ENCODE measurements around the gene PTPN22.

PTPN22 gene

DNA sequence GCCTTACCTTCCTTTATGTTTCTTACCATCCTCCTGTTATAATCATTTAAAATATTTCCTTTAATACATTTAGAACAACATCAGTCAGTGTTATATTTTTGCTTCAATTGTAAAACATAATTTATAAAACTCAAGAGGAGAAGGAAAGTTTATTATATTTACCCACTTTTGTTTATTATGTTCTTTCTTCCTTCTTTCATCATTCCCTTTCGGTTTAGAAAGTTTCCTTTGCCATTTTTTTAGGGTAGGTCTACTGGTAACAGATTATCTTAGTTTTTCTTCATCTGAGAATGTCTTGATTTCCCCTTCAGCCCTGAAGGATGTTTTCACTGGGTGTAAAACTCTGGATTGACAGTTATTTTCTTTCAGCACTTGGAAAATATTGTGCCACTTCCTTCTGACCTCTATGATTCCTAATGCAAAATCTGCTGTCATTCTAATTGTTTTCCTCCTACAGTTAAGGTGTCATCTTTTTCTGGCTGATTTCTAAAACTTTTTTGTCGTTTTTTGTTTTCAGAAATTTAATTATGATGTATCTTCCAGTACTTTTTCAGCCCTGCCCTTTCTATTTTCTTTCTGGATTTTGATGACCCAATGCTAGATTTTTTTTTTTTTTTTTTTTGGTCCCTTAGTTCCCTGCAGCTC, 25.0 kb downstream of the PTPN22 start:
- DNase-seq = no peak

DNA sequence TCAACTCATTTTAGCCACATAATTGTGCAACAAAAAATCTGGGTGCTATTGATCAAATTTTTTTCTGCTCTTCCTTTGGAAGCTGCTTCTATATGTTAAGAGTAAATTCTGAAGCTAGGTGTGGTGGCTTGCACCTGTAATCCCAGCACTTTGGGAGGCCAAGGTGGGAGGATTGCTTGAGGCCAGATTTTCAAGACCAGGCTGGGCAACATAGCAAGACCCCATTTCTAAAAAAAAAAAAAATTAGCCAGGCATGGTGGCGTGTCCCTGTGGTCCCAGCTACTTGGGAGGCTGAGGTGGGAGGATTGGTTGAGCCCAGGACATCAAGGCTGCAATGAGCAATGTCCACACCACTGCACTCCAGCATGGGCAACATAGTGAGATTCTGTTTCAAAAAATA, 35.0 kb downstream of the PTPN22 start:
- DNase-seq = no peak

DNA sequence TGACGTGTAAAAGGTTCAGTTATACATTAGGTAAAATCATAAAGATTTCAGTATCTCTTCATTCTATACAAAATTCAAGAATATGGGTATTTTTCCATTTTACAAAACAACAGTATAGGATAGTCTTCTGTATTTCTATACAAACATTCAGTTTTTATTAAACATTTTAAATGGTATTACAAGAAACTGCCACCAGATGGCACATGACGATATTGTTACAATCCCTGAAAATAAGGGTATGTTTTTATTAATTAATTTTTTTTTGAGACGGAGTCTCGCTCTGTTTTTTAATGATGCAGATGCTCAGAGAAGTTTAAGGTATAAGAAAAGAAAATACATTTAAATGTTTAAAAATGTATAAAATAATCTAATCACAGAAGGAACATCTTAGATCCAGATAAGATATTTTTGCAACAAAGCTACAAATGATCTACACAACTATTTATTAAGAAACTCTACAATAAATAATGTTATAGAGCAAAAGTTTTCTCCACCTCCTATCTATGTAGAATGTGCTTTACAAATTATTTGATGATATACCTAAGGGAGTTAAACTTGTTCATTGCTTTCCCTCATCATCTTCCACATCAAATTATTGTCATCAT, 35.7 kb downstream of the PTPN22 start:
- peak; percentile 75 for DNase-seq

DNA sequence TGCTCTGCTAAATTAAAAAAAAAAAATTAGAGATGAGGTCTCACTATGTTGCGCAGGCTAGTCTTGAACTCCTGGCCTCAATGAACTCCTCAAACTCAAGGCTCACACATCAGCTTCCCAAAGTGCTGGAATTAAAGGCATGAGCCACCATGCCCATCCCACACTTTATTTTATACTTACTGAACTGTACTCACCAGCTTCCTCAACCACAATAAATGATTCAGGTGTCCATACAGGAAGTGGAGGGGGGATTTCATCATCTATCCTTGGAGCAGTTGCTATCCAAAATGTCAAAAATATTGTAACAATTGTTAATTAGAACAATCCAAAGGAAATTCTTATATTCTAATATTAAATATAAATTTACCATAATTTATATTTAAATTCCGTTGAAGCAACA, 36.8 kb downstream of the PTPN22 start:
- no peak for DNase-seq

DNA sequence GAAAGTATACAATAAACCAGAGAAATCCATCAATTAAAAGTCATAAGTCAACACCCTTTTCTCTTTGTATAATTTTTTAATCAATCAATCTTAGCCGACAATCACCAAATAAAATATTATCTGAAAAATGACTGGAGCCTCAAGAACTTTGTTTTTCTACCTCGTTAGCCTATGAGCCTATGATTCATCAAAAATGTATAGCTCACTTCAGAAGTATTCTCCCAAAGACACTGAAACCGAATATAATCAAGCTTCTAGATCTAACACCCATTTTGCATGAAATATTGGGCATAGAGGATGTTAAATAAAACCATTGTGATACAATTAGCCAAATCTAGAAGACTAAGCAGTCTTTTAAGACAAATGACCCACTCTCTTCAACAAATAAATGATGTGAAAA, 41.5 kb downstream of the PTPN22 start:
- no peak for DNase-seq

DNA sequence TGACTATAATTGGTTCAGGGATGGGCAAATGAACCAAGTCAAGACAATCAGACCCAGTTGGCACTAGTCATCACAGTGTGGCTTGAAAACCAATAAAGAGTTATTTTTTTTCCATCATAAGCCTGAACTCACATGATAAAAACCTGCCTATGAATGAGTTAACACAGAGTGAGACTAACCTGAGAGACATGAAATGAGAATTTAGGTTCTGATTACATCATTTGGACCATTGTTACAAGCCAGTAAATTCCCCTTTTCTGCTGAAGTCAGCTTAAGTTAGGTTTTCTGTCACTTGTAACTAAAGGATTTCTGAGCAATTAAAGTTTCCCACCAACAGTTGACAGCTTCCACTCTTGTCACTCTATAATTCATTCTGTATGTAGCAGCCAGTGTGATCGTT, 49.6 kb downstream of the PTPN22 start:
- DNase-seq = no peak

DNA sequence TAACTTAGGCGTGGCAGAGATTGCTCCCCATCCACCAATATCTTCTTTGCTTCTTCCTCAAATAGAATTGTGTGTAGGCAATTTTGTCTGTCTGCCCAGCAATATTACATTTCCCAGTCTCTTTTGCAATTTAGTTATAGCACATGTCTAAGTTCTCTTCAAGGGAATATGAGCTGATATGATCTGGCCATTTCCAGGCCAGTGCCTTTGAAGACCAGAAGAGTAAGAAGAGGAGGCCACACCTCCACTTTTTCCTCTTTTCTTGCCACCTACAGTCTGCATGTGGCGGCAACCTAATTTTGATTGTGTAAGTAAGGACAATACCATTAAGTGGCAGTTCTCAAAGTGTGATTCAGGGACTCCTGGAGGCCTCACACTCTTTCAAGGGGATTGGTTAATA, 52.9 kb downstream of the PTPN22 start:
- no peak for DNase-seq

DNA sequence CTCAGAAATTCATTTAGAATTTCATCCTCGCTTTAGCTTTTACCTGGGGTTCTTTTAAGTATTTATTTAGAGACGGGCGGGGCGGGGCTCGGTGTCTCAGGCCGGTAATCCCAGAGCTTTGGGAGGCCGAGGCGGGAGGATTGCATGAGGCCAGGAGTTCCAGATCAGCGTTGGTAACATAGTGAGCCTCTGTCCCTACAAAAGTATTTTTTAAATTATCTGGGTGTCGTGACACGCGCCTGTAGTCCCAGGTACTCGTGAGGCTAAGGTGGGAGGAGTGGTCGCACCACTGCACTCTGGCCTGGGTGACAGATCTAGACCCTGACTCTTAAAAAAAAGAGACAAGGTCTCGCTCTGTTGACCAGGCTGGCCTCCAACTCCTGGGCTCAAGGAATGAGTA, 58.3 kb downstream of the PTPN22 start:
- DNase-seq = no peak

DNA sequence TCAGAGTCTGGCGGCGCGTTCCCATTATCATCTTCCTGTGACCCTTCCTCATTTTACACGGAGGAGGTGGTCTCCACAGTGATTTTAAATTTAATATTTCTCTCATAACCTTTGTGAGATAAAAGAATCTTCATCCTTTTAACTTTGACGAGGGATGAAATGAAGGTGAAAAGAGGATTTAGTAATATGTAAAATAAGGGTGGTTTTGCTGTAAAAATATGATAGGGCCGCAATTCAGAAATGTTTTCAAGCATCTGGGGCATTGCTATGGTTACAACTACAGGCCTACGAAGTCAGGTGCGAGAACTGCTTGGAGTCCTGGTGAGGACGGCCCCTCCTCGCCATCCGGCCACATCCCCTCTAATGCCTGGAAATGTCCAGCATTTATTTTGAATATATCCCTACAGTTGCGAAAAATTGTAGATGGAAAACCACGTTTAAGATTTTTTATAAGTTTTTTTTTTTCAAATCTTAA, 58.8 kb downstream of the PTPN22 start:
- no peak for DNase-seq

DNA sequence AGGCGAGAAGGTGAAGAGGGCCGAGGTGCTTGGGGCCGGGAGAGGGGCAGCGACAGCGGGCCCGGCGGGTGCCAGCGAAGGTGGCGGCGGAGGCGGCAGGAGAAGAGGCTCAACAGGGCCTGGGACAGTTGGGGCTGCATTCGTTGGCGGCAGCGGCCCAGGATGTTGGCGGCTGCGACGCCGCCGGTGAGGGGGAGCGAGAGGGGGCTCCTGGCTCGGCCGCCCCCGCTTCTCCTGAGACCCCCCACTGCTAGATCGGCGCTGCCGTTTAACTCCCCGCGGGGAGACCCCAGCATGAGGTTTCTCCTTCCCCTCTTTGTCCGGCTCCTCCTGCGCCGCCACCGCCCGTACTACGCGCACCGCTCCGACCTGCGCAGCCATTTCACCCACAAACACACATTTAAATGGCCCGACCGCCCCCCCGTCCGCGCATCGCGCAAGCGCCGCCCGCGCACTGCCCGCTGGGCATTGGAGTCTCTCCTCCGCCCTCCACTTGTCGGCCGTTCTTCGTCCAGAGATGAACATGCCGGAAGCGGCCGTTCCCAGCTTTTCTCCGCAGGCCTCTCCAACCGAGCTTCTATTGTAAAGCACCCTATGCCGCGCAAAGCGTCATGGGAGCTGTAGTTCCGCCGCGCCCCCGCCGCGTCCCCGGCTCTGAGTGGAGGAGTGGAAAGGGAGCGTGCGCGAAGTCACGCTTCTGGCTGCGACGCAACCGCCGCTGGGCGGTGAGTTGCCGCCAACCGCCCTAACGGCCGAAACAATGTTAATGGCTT, 59.4 kb downstream of the PTPN22 start, which contains the start of gene RSBN1:
Gene RSBN1, minus strand, starts transcription at position 589 of the 773 bp plus-strand sequence. Its CDS starts 64 bp downstream, at position 525.
- DNase-seq = peak; percentile 99

DNA sequence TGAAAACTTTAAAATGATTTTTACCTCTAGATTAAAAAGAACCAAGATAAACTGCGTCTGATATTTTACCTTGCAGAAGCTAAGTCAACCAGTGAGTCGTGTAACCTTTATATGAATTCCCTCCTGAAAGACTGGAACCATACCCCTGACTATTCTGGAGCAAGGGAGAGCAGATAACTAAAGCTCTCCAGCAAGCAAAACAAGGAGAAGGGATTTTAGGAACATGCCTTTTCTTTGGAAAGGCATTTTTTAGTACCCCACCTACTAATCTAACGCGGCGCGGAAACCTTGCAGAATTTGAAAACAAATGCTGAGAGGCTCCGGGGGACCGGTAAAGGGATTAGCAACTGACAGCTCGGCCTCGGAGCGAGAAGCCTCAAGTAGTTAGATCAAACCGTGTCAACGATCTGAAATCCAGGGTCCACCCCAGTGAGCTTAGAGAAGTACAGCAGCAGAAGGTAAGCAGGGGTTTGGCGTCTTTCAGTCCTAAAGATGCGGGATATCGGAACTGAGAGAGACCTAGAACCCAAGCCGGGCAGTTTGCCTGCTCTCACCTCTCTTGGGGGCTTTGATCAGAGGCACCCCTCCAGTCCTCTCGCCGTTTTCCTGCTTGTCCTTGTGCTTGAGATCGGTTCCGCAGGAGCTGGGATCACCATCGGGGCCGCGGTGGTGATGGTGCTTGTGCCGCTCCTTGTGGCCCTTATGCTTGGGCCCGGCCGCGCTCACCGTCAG, 60.2 kb downstream of the PTPN22 start:
- no peak for DNase-seq

DNA sequence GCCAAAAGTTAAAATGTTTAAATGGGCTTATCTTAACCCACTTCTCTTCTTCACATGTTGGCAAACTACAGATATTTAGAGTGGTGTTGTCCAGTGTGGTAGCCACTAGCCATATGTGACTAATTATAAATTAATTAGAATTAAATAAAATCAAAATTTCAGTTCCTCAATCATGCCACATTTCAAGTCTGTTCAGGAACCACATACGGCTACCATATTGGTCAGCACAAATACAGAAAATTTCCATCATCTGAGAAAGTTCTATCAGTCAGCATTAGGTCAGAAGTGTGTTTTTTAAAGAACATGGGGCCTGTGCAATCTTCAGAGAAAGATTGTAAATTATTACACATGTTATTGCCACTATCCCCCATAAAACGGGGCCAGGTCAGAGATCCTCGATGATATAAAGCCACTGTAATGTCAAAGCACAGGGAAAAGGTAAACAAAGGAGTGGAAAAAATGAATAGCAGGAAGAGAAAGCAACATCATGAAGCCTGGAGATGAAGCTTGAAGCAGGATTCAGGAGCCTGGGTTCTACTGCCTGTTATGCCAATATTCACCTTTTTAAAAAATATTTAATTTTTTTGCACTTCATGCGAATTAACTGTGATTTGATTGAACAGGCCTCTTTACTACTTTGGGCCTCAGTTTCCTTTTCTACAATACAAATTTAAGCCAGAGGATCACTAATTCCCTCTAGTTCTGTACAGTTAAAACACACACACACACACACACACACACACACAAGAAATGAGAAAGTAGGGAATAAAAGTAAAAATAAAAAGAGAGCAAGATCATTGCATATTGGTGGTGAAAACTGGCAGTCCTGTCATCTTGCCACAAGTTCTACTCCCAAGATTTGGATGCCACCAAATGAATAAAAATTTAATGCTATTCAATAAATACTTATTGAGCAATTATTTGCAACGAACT, 61.6 kb downstream of the PTPN22 start:
- no peak for DNase-seq

DNA sequence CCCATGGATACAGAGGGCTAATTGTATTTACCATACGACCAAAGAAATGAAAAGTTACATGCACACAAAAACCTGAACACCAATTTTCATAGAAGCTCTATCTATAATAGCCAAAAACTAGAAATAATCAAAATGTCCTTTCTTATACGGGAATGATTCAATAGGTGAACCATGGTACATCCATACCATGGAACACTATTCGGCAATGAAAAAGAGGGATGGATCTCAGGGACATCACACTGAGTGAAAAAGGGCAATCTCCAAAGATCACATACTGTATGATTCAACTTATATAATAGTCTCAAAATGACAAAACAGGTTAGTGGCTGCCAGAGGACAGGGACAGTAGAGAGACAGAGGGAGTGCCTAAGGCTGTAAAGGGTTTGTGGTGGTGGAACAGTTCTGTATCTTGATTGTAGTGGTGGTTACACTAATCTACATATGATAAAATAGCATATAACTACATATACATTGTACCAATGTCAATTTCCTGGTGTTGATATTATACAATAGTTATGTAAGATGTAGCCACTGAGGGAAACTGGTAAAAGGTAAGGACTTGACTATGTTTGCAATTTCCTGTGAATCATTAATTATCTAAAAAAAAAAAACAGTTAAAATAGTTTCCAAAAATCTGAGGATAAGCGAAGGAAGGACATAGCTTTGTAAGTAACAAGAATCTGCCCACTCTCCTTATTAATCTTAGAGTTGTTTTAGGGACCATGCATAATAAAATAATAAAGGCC, 62.9 kb downstream of the PTPN22 start:
- DNase-seq = no peak

DNA sequence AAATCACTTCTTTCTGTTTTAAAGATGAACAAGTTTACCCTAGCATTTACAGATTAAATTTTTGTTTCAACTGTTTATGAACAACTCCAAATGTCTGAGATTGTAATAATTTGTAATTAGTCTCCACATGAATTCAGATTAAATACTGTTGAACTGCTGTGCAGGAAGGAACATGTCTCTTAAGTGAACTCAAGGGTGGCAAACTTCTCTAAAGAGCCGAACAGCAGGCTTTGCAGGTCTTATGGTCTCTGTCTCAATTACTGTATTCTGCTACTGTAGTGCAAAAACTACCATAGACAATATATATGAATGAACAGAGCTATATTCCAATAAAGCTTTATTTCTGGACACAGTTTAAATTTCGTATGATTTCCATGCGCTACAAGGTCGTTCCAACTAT, 65.9 kb downstream of the PTPN22 start:
- DNase-seq = no peak

DNA sequence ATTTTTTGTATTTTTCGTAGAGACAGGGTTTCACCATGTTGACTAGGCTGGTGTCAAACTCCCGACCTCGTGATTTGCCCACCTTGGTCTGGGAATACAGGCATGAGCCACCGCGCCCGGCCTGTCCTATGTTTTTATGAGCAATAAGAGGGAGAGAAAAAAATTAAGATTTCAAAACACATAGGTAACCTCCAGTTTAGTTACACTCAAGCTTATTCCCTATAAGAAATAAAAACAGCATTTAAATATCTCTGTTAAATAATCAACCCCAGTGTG, 66.3 kb downstream of the PTPN22 start:
- DNase-seq = no peak

DNA sequence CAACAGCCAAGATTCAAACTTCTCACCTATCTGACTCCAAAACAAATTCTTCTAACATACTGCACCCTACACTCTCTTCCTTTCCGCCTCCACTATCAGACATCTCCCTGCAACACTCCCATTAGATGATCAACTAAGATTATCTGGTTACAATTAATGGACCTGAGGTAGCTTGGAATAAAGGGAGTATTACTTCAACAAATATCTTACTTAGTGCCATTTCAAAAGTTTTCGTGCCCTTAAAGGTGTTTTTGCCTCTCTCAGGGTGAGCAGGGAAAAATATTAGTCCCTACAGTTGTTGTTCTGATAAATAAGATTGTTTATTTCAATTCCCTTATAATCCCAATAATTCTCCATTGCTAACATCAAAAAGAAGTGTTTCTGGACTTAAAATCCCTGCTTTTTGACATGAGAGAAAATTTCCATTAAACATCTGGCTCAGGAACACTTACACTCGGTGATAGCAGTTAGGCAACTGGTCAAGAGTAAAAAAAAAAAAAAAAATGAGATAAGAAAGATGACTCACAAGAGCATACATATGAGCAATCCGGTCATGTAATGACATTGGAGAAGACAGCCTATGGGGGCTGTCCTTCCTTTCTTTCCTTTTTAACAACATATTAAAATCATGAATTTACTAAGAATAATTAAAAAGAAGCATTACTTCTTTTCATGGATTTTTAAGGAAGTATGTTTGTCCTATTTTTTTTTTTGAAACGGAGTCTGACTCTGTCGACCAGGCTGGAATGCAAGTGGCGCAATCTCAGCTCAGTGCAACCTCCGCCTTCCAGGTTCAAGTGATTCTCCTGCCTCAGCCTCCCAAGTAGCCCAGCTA, 66.9 kb downstream of the PTPN22 start:
- DNase-seq = no peak

DNA sequence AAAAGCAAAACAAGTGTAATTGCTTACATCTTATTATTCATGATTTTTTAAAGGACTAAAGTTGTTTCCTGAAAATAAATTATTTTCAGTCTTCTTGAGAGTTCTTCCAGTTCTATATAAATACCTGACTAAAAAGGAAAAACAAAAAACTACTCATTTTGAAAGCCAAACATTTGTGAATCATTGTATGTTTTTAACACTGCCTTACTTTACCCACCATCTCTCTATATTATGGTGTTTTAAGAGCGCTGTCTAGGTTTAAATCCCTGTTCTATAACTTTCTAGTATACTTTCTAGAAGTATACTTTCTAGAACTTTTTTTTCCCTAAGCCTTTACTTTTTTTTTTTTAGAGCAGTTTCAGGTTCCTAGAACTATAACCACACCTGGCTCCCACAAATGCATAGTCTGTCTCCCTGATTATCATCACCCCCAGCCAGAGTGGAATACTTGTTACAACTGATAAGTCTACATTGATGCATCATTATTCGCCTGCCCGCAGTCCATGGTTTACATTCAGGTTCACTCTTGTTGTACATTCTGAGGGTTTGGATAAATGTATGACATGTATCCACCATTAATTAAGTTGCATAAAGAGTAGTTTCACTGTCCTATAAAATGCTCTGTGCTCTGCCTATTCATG, 69.0 kb downstream of the PTPN22 start:
- DNase-seq = no peak

DNA sequence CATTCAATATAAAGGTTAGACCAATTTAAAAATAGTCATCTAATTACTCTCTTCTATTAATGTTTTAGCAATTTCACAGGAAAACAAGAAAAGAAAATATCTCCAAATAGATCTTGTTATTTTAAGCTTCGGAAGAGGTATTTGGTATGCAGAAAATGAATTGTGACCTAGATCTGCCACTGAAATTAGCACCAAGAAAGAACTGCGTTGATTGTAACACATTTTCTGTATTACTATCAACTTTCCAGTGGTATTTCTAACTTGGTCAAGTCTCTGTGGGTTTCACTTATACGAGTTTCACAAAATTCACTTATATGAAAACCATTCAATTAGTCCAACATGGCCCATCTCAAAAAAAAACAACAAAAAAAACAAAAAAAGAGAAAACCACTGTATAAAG, 71.0 kb downstream of the PTPN22 start:
- DNase-seq = no peak

DNA sequence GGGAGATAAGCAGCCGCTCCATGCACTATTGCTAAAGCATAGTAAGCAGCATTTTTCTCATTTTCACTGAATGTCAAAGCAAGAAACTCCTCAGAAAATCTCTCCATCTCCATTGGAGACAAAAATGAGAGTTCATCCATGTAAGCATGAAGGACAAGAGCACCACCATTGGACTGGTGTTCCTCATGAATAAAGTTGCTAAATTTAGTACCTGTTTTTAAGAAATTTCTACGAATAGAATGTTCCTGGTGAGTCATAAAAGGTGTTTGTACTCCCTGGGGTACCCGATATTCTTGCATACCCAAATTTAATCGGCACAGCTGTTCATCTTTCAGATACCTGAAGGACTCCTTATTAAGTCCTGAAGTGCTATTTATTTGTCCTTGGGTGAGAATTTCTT, 74.0 kb downstream of the PTPN22 start:
- DNase-seq = no peak
